GM12892 (cell line): ENCODE results near the gene CCNL2.
"Not testable (repeated sequence)": the region's sequence is repeated elsewhere in the genome, so short reads cannot be mapped to it uniquely, and the experiment has no call there.

Experiments
- DNase-seq: peaks from one replicate; pipeline ENCODE4 v3.0.0; 2011; ENCODE audit not compliant: insufficient read length
- FAIRE-seq: peaks from 2 replicates; lab custom pipeline; 2011; peaks lifted over from hg19 to GRCh38; lab: Jason Lieb, UNC
- POLR2A ChIP-seq: IDR thresholded peaks from 2 replicates; pipeline ENCODE4 v1.6.1; 2011; ENCODE audit warnings: low read depth, low read length, control low read depth
- POLR2AphosphoS5 ChIP-seq: IDR thresholded peaks from 2 replicates; pipeline ENCODE4 v1.6.1; 2011; ENCODE audit warnings: low read depth, low read length, control low read depth
- TAF1 ChIP-seq: IDR thresholded peaks from 2 replicates; pipeline ENCODE4 v1.6.1; 2011; ENCODE audit warnings: low read depth, mild to moderate bottlenecking, control low read depth, low read length, borderline replicate concordance

The CCNL2 gene

GRCh38 chr1:1388078-1388472 lies 11.1 kb downstream of the CCNL2 start:
- FAIRE-seq (no peak), DNase-seq (no peak)
- TF ChIP-seq POLR2A (no peak), POLR2AphosphoS5 (no peak), TAF1 (no peak)

GRCh38 chr1:1387098-1388077 lies 11.7 kb downstream of the CCNL2 start:
- DNase-seq (no peak), FAIRE-seq (no peak)
- TF ChIP-seq POLR2AphosphoS5: no peak
- TF ChIP-seq TAF1: no peak
- TF ChIP-seq POLR2A: no peak

GRCh38 chr1:1385931-1386330 lies 13.2 kb downstream of the CCNL2 start:
- no peak for DNase-seq
- no peak for FAIRE-seq
- no peak; the same call in 1 of the 2 replicates for TF ChIP-seq POLR2A
- peak; percentile 55; the same call in 1 of the 2 replicates for TF ChIP-seq POLR2AphosphoS5

GRCh38 chr1:1385339-1385738 lies 13.8 kb downstream of the CCNL2 start:
- DNase-seq, FAIRE-seq: not testable (repeated sequence)

- TF ChIP-seq POLR2A: no peak
- no peak for TF ChIP-seq POLR2AphosphoS5
- no peak for TF ChIP-seq TAF1
- FAIRE-seq (no peak), DNase-seq (no peak)
Observed at GRCh38 chr1:1381294-1381693, 17.8 kb downstream of the CCNL2 start.

GRCh38 chr1:1380860-1381259 lies 18.3 kb downstream of the CCNL2 start:
- no peak for TF ChIP-seq POLR2A
- no peak for TF ChIP-seq POLR2AphosphoS5
- no peak for TF ChIP-seq TAF1
- no peak for DNase-seq
- no peak for FAIRE-seq

- FAIRE-seq (no peak), DNase-seq (no peak)
- TF ChIP-seq POLR2A (no peak), TAF1 (no peak), POLR2AphosphoS5 (no peak)
Observed at GRCh38 chr1:1377540-1378205, 21.5 kb downstream of the CCNL2 start.

- no peak for TF ChIP-seq TAF1
- FAIRE-seq: no peak
- no peak for DNase-seq
Observed at GRCh38 chr1:1376551-1377226, 22.4 kb downstream of the CCNL2 start.

GRCh38 chr1:1374929-1375662 lies 24.0 kb downstream of the CCNL2 start, which contains the start of gene AURKAIP1:
AURKAIP1 (minus strand) TSS chr1:1375207; CDS start chr1:1374756, 451 bp downstream.
- DNase-seq (peak; percentile 99), FAIRE-seq (peak; percentile 100)
- TF ChIP-seq POLR2A (peak; percentile 59; the same call in 1 of the 2 replicates), TAF1 (peak; percentile 35; the same call in 1 of the 2 replicates), POLR2AphosphoS5 (peak; percentile 50; the same call in 1 of the 2 replicates)

GRCh38 chr1:1374589-1374928 lies 24.6 kb downstream of the CCNL2 start:
- TF ChIP-seq POLR2AphosphoS5: no peak
- TF ChIP-seq POLR2A: no peak
- no peak for TF ChIP-seq TAF1
- DNase-seq (no peak), FAIRE-seq (no peak)
